Measurements from ENCODE around the gene SCO1. TPM values are rescaled to one million over a fixed set of nuclear protein-coding genes. Genes with fewer than 3 reads are reported as not detected.

The SCO1 gene
- total RNA-seq, 4 donors from 2014 or later, result 31.2 to 36.0 (median 34.9) TPM

DNA sequence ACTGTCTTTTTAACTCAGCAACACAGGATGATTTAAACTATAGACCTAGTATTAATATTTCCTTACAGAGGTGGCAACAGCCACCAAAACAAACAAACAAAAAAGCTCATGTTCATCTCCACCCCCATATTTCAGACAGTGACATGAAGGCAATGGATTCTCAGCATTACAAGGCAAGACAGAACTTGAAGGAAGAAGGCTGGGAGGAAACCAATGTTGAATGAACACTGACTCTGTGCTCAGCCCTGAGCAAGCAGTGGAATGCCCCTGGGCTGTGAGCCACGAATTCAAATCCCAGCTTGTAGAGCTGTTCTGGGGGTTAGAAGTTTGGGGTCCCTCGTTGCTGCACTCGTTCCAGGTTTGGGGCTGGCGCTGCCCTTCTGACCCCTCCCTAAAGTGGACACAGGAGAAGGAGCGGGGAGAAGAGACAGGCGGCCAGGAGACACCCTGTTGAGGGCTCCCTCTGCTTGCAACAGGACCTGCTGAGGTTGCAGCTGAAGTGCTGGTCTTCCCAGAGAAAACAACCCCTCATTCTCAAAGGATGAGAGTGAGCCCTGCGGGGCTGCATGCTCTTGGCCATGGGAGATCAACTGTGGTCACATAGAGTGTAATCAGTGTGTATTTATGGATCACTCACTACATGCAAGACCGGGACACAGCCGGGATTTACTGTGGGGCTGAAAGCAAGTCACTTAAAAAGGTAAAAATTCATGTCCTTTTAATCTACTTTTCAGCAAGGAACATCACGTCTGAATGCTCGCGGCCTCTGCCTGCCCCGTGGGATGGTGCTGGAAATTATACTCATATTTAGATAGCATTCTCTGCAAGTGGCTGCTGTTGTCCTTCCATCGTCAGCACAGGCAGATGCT is 74.5 kb downstream of the SCO1 start:
- WGBS, 2 donors, result 72 to 82% methylated on average over 14 of the region's 14 CpGs
- TF ChIP-seq, protein P1, sequence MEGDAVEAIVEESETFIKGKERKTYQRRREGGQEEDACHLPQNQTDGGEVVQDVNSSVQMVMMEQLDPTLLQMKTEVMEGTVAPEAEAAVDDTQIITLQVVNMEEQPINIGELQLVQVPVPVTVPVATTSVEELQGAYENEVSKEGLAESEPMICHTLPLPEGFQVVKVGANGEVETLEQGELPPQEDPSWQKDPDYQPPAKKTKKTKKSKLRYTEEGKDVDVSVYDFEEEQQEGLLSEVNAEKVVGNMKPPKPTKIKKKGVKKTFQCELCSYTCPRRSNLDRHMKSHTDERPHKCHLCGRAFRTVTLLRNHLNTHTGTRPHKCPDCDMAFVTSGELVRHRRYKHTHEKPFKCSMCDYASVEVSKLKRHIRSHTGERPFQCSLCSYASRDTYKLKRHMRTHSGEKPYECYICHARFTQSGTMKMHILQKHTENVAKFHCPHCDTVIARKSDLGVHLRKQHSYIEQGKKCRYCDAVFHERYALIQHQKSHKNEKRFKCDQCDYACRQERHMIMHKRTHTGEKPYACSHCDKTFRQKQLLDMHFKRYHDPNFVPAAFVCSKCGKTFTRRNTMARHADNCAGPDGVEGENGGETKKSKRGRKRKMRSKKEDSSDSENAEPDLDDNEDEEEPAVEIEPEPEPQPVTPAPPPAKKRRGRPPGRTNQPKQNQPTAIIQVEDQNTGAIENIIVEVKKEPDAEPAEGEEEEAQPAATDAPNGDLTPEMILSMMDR (IDR thresholded peaks at IDR 0.05), result no peak
- no peak for TF ChIP-seq POLR2A (IDR thresholded peaks at IDR 0.05)

More for the DNA sequence above, 74.5 kb downstream of the SCO1 start:
- no peak overlapping the region for H3K27ac ChIP-seq
- no peak overlapping the region for H3K4me3 ChIP-seq (replicated peaks in 1 of 3)
- intact Hi-C loops (cut with DNase I), result loop anchor here (5.0 to 10.0 kb wide), 2 partner anchors 306 to 698 kb away; no protein-coding TSS in a partner anchor
- no peaks in the 10 kb centered on the region for H3K27me3 ChIP-seq
- no peaks in the 10 kb centered on the region for H3K36me3 ChIP-seq
- no peak for DNase-seq
- H3K9me3 ChIP-seq, result no peaks in the 10 kb centered on the region
- no peaks in the 10 kb centered on the region for H3K4me1 ChIP-seq

Other genes with a start within 250 kb of the SCO1 start
- not detected for gene MYH4, start 228.0 kb downstream of the SCO1 start, total RNA-seq
- under 1 TPM in 1 of 4 donors, not detected in 3; under 0.01 TPM for gene MYH1, start 179.0 kb downstream of the SCO1 start, total RNA-seq
- not detected for gene MYH2, start 147.9 kb downstream of the SCO1 start, total RNA-seq
- 1 to 10 TPM; 3.3 to 5.4 (median 3.5) TPM for gene MYH3, start 40.2 kb downstream of the SCO1 start, total RNA-seq
- gene ADPRM, start 61 bp upstream of the SCO1 start, total RNA-seq, result 10 to 100 TPM; 16.3 to 21.4 (median 19.4) TPM
- 10 to 100 TPM; 13.1 to 17.6 (median 15.5) TPM for gene TMEM220, start 32.5 kb upstream of the SCO1 start, total RNA-seq
- not detected for gene TMEM238L, start 106.6 kb upstream of the SCO1 start, total RNA-seq
- gene PIRT, start 140.6 kb upstream of the SCO1 start, total RNA-seq, result not detected